HG03280 (cell line): Measurements from ENCODE around the gene BOC.

Experiments
- ATAC-seq: cut with Tn5 transposase; IDR thresholded peaks from one replicate; pipeline ENCODE4 v1.9.1; 2021; ENCODE audit warnings: mild to moderate bottlenecking, moderate library complexity; ENCODE audit not compliant: unreplicated experiment

Gene BOC

DNA sequence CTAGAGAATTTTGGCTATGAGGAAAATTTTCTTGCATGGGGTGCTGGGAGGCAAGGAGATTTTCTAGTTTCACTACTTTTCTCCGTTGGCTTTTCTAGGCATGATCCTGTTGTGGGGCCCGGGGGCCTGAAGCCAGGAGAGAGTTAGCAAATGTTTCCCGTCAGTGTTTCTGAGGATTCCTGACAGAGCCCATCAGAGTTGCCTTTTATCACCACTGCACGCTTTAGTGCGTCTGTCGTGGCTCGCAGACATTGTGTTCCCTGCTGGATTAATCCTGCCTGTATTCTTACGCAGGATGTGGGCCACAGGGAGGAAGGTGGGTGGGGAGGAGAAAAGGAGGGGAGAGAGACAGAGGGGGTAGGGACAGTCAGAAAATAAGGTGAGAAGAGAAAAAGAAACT, 18.1 kb upstream of the BOC start:
- ATAC-seq, result no peak

DNA sequence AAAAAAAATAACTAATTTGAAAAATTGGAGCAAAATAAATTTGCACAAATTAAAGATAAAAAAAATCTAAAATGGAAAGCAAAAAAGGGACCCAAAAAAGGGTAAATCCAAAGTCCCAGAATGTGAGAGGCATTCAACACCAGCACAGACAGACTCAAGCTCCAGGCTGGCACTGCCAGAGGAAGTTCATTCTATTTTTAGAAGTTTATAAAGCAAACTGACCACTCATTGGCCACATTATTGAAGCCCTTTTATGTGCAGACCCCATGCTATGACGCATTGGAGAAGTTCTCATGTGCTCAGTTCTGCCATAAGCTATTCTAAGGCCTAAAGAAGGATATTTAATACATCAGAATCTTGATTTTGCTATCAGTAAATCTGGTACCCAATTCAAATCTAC, 17.6 kb upstream of the BOC start:
- no peak for ATAC-seq

DNA sequence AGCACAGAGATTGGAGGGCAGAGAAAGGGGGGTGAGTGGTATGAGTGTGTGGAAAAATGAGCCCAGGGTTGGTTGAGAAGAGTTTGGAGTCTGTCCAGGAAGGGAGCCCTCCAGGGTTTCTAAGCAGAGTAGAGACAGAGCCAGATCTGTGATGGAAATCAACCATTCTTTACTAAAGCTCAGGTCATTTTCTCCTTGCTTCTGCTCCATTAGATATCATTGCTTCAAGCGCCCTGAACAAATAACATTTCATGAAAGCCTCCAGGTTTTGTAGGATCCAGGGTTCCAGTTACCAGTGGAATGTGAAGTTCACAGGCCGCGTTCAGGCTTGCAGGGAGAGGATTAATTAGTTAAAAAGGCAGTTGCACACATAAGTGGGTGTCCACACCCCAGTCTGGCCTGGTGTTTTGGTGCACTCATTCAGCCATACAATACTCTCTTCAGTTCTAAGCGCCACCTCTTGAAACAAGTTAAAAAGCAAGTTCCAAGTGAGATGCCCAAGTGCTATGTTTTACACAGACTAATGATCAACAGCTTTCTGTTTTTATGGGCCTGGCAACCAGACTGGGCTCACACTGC, 16.4 kb upstream of the BOC start:
- no peak for ATAC-seq

DNA sequence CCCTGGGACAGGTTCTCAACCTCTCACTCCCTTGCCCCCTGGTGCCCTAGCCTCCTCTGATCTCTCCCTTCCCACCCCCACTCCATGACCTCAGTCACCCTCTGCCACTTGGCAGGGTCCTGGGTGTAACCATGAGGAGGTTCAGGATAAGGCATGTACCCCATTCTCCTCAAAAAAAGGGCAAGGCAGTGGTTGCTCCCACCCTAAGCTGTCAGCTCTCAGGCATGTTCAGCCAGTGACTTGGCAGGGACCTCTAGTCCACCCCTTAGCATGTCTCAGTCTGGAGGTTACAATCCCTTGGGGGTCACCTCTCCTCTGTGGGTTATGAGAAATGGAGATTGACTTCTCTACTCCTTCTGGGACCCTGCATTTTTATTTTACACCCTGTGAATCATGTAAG, 11.0 kb upstream of the BOC start:
- ATAC-seq, result no peak

DNA sequence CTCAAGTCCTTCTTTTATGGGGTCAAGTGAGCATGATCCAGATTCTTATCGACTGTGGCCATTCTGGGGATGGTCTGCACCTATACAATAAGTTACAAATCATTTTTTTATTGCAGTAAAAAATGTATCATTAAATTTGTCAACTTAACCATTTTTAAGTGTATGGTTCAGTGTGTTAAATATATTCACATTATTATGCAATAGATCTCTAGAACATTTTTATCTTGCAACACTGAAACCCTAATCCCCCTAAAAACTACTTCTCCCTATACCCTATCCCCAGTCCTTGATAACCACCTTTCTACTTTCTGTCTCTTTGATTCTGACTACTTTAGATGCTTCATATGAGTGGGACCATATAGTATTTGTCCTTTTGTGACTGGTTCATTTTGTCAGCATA, 10.4 kb upstream of the BOC start:
- no peak for ATAC-seq

DNA sequence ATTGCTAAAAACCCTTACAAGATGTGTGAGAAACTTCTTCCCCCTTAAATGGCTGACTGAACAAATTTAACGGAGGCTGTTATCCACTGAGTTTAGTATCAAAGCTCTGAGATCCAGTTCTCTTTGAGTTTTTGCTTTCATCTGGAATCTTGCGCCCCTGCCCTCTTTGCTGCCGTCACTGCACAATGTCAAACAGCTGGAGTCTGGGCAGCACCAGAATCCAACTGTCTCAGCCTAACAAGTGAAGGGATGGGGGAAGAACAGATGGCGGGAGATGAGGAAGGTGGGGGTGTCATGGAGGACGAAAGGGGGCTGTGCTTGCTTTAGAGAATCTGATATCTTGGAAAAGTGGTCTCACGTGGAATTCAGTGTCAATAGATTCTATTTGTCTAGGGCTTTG, 7.0 kb upstream of the BOC start:
- ATAC-seq, result no peak

DNA sequence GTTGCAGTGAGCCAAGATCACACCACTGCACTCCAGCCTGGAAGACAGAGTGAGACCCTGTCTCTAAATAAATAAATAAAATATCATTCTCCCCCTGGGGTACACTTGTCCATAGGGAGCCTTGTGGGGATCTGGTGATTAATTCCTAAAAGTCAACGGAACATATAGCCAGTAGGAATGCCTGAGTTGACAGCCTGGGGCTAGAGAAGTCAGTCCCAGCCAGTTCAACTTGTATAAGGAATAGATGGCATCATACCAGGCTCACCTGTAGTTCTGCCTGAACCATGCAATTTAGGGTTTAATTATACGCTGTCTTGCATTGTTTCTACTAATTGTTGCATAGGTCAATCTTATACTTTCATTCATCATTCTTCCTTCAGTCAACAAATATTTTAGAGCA, 5.9 kb upstream of the BOC start:
- no peak for ATAC-seq

DNA sequence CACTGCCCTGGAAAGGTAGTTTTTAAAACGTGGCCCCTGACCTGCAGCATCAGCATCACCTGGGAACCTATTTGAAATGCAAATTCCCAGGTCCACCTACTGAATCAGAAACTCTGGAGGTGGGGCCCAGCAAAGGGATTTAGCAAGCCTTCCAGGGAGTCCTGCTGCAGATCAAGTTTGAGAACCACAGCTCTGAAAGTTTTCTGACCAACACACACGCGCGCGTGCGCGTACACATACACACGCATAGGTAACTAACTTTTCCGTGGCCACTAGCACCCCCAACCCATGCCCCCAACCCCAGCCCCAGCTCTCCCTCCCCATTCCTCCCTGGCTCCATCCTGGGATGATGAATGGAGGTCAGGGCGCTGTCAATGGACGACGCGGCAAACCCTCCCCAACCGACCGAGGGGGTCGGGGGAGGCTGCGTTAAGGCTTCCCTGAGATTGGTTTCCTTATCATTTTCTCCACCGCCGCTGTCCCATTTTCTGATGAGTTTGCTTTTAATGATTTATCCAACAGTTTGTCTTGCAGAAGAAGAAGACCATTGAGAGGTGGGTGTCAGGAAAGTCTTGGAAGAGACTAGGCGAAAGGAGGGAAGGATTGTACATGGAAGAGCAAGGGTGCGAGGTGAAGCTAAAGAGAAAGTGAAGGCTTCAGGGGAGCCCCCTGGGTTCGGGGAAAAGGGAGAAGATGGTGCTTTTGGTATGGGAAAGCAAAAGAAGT, 590 bp upstream of the BOC start:
- ATAC-seq, result no peak

DNA sequence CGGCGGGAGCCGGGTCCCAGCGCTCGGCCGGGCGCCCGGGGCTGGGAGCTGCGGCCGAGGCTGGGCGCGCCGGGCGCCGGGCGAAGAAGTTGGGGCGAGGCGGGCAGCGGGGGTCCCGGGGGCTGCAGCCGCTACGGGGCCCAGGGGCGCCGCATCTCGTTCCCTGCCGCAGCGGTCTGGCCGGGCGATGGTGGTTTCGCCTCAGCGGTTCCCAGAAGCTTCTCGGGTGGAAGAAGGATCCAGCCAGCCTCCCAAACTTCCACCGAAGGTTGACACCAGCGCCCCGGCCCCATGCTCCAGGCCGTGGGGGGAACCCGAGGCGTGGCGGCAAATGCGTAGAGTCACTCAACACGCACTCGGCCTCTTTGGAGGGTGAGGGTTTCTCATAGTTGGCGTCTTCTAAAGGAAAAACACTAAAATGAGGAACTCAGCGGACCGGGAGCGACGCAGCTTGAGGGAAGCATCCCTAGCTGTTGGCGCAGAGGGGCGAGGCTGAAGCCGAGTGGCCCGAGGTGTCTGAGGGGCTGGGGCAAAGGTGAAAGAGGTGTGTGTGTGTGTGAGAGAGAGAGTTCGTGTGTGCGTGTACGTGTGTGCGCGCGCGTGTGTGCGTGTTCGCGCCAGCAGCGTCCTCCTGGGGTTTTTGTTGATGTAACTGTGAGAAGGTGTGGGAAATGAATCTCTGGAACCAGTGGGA, 940 bp downstream of the BOC start:
- no peak for ATAC-seq

DNA sequence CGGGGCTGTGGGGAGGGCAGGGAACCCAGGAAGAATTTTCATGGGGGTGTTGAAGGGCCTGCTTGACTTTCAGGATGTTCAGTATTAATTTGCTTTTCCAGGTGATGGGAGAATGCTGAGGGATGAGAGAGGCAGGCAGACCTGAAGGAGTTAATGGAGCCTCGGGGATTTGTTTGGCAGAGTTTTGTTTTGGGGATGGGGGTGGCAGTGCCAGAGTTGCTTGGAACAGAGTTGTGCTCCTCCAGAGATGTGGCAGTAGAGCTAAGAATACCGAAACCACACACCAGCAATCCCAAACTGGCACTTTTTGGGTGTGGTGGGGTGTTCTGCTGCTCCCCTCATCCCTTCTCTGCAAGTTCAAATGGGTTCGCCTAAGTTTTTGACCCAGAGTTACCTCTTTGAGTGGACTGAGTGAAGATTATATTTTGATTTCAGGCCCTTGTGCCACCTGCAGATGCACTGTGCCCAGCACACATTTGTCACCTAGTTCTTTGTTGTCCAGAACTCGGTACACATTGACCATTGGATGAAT, 1.6 kb downstream of the BOC start:
- no peak for ATAC-seq

DNA sequence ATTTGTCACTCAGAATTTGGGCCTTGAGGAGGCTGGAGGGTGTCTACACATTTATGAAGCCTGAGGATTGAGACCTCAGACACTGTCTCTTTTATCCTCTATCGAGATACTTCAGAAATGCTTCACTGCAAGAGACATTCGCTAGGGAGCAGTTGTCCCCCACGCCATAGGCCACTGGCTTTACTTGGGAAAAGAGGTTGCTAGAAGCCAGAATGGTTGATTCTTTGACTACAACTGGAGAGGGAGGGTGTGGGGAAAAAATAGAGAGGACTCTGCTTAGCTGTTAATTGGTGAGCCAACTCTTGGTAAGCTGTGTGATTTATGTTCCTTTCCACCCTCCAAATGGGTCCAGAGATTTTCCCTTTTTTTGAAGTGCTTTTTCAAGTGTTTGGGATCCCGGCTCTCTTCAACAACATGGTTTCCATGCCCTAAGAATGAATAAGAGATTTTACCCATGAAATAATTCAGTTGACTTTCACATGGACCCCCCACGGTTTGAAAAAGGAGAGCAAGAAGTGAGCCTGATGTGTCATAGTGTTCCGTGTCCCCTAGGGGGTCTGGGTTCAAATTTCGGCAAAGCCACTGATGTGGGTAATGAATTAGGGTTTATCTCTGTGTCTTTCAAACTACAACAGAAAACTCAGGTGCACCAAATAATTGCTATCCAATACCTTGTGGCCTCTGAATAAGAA, 2.7 kb downstream of the BOC start:
- ATAC-seq, result no peak

DNA sequence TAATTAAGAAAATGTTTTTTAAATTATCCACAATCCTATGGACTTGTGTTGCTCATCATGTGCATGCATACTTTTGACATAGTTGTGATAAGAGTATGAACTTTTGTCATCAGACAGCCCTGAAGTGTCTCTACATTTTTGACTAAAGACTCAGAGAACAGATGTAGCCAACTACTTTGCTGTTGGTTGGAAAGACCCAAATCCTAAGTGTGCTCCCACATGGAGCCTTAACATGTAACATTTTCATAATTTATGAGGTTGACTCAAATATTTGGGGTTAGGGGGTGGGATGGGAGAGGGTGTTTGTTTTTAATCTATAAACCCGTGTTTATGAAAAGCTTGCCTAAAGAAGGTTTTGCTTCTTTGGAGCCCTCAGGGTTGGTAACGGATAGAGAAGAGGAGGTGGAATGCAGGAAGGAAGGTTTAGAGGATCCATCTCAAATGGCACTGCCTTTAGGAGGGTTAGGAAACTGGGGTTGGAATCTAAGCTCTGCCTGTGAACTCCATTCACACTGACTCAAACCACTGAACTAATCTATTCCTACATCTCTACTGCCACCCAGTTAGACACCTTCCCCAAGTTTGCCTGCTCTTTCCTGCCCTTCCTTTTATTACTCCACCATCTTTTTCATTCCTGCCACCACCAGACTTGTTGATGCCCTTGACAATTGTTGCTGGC, 3.7 kb downstream of the BOC start:
- ATAC-seq, result no peak

DNA sequence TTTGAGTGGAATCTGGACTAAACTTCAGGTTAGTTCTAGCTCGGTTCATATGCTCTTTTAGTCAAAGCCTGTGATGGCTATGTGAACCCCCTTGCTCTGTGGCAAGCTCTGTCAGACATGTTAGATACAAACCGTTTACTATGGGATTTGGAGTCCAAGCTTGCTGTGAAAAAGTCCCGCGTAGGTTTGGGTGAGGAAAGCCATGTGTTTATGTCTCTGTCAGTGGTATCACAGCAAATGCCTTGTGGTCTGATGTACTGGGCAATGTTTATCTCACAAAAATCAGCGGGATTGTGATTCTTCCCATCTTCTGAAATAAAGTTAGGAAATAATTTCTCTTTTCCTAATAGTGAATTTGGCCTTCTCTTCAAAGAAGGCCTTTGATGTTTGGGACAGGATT, 5.0 kb downstream of the BOC start:
- no peak for ATAC-seq

DNA sequence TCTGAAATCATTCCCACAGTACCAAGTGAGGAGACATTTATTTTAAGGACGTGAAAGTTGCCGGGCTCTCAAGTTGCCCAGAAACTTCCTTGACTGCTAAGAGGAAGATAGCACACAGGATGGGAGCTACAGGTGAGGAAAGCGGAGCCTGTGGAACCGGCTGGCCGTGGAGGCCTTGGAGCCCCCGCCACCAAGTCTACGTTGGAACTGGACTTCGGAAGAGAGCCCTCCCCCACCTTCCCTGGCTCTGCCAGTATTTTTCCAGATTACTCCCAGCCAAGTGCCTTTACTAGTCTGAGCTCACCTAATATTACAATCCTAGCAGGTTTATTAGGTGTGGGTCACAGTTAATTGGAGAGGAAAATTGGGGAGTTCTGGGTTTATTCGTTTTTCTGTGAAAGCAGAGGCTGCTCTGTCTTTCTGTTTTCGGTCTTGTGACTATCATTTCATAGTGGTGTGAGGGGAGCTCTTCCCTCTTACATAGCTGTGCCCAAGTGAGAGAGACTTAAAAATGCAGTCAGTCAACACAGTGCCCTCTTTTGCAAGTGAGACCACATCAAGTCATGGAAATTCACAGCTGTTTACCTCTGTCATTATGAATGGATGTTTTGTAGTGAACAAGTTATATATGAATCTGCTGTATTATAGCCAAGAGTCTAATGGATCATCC, 6.8 kb downstream of the BOC start:
- ATAC-seq, result no peak

DNA sequence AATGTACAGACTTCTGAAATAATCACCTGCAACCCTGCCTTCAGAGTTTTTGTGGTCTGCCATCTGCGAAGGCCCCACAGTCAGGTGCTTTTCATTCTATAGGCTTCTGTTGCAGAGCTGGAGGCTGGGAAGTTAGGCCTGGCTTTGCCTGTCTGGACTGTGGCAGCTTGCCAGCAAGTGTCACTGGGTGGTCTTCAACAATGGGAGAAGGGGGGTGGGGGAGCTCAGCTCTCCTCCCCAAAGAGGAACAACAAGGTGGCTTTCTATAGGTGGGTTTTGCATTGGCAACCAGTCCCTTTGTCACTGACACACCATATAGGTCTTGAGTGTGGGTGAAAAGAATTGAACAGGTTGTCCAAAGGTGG, 7.3 kb downstream of the BOC start:
- no peak for ATAC-seq

DNA sequence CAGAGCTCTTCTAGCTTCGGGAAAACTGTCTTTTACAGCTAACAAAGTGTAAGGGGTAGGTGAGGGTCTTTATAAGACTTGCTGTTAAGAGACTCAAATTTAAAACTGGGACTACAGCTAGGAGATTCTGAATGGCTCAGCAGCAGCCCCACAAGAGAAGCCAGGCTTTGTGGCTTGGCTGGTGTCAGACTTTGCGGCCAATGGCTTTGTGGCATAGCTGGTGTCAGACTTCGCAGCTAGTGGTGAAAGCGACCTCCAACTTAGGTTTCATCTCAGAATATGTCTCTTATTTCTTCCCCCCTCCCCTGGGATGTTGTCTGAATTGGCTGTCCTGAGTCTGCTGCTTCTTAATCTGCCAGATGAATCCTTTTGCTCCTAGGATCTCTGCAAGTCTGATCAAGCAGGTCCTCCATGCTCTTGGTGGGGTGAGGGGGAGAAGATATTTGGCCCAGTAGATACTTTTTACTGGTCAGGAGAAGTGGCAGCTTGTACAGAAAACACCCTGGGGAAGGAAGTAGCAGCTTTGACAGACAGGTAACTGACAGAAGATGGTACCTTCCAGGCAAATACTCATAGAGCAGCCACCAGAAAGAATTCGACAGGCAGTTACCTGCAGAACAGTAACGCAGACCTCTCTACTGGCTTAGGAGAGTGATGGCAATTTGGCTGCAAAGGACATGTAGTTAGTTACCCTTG, 8.4 kb downstream of the BOC start:
- ATAC-seq, result no peak

DNA sequence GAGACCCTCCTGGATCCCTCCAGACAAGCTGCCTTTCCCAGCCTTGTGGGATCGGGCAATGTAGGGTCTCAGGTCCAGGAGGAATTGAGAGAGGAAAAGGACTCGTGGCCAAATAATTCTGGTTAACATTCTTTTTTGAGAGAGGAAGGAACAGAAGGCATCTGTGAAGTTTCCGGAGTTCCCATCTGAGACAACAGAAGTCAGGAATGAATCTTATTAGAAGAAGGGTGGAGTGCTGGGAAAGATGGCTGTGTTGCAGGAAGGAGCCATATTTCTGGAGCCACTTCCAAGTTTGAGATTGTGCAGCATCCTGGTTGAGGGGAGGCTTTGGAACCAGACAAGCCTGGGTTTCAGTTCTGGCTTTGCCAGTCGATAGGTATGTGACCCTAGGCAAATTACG, 9.4 kb downstream of the BOC start:
- no peak for ATAC-seq

DNA sequence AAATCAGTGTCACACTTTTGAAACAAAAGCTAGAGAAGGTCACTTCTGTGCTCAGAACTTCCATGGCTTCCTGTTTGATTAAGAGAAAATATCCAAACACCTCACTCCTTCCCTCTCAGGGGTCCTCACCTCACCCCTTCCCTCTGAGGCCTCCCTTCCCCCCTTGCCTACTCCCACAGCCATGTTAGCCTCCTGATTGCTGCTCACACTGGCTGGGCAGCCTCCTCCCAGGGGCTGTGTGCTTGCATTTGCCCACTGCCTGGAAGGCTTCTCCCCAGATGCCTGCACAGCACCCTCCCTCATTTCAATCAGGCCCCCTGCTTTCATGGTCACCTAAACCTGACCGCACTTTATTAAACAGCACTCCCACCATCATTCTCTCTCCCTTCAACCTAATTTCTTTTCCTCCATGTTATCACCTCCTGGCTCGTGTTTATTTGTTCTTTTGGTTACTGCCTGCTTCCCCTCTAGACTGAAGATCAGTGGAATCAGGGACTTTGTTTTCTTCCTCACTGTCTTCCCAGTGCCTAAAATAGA, 10.4 kb downstream of the BOC start:
- no peak for ATAC-seq

DNA sequence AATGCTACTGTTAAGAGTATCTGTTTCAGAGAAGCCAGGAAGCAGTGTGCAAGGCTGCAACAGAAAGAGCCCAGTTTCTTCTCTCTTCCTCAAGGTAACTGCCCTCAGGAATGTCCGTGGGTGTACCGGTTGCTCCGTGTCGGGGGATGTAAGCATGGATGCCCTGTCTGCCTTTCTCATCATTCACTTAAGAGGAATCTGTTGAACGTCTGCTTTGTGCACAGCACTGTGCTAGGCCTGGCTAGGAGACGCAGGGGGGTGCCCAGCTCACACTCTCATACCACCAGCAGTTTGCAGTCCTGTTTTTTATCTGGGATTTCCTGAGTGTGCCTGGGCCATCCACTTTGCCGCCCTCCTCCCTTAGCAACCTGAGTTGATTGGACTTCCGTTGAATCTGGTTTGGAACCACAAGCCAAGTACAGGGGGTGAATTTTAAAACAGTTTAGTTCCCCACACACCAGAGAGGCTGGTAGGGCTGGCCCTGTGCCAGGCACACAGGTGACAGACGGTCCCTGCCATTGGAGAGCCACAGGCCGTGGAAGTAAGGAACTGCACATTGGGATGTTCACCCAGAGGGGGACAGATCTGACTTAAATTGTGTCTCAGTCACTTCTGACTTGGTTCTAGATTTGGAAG, 11.2 kb downstream of the BOC start:
- ATAC-seq, result no peak
